HL-60 (cell line): ENCODE measurements around the gene CORO1C.

Experiments used
- CTCF ChIP-seq: IDR thresholded peaks from one replicate; pipeline ENCODE4 v1.5.1; 2011; ENCODE audit warnings: low read length, control low read depth, inconsistent platforms; ENCODE audit not compliant: insufficient read depth
- GABPA ChIP-seq: IDR thresholded peaks from 2 replicates; pipeline ENCODE4 v1.6.1; 2012; ENCODE audit warnings: low read depth
- POLR2AphosphoS5 ChIP-seq: IDR thresholded peaks from 2 replicates; pipeline ENCODE4 v1.6.1; 2012; ENCODE audit warnings: low read depth
- REST ChIP-seq: IDR thresholded peaks from 2 replicates; pipeline ENCODE4 v1.6.1; 2012; ENCODE audit warnings: low read depth; ENCODE audit not compliant: insufficient replicate concordance

DNA sequence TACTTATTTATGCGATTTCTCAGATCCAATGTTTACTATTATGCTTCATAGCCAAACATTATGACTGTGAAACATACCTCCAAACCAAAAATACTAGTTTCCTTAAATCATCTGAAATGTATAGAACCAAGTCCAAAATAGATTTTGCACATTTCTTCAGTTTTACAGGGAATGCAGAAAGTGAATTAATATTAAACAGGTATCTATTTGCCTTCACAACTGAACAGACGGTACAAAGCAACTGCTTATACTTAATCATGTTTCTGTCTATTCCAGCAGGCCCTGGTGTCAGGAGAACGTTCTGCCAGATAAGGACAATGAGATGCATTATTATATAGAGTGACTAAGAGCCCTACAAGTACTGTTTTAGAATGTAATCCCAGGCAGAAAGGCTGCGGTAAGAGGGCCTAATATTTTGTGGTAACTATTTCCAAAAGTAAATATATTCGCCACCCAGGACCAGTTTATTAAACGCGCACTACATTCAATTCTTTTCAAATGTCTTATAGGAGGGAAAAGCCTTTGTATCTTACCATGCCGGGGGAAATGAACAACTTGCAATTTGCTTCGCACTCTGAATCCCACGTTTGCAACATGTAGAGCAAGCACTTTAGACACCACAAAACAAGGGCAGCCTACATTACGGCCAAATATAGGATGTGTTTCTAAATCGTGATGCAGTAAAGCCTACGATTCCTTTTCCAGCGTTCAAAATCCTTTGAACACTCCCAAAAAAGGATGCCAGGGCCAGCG, 1.5 kb downstream of the CORO1C start:
- no peak for TF ChIP-seq POLR2AphosphoS5
- no peak for TF ChIP-seq GABPA
- no peak for TF ChIP-seq CTCF
- TF ChIP-seq REST = no peak
